K562 (cell line): ENCODE measurements around the gene SRRD. TPM values are rescaled to one million over a fixed set of nuclear protein-coding genes. Genes with fewer than 3 reads are reported as not detected.

Experiments used
- ATAC-seq: fragments of 200-7000 bp; cut with Tn5 transposase; 3 replicates; pipeline ENCODE4 v1.9.1; 2020; ENCODE audit warnings: moderate library complexity
- BruUV-seq: library from RNA; stranded (reverse); fragments of 400-500 nt; replicated peaks from 2 replicates; lab custom pipeline; 2021; lab: Mats Ljungman, UMichigan
- CTCF ChIA-PET: fragments of 300-600 bp; formaldehyde crosslinking; extraction: SDS; loops from one replicate; lab custom pipeline; 2021; ENCODE audit warnings: low intra/inter-chr PET ratio; lab: Yijun Ruan, JAX
- POLR2A ChIA-PET: fragments of 300-600, 350-650 bp; sonication (Branson Sonifier 250); formaldehyde crosslinking; extraction: SDS; loops from one replicate; lab custom pipeline; 2021; ENCODE audit warnings: antibody characterized with exemption, inconsistent platforms; lab: Yijun Ruan, JAX
- DNase-seq, 4 experiments: peaks; one replicate each; pipeline versions ENCODE4 v3.0.0 to v3.0.0-alpha.2; 2011 to 2018; ENCODE audit warnings: low spot score in 3 of 4, mixed read lengths in 3 of 4; ENCODE audit errors: extremely low read depth in 1 of 4
- FAIRE-seq: peaks from 2 replicates; lab custom pipeline; 2011; peaks lifted over from hg19 to GRCh38; lab: Jason Lieb, UNC
- H2AFZ ChIP-seq: 2 replicates; pipeline ENCODE4 v1.6.0; 2011; ENCODE audit warnings: low read depth, low read length, control low read depth, inconsistent platforms
- H3K27ac ChIP-seq: fragments of 200-600 bp; 3 replicates; pipeline ENCODE4 v1.8.0; 2011; ENCODE audit warnings: low read depth, mild to moderate bottlenecking, control low read depth, inconsistent platforms, low read length, moderate library complexity, mixed read lengths; ENCODE audit errors: extremely low read depth
- H3K27me3 ChIP-seq, 2 experiments: fragments of 300-600 bp in 1 of 2; 2 replicates in 1 of 2; 3 replicates in 1 of 2; pipeline versions ENCODE4 v1.6.0 to v1.8.0; 2011; ENCODE audit warnings: inconsistent platforms in 2 of 2, low read length in 2 of 2, mild to moderate bottlenecking in 1 of 2, mixed read lengths in 1 of 2, moderate library complexity in 1 of 2; ENCODE audit not compliant: control insufficient read depth in 2 of 2, insufficient read depth in 2 of 2
- H3K36me3 ChIP-seq: fragments of 300-600 bp; 3 replicates; pipeline ENCODE4 v1.8.0; 2011; ENCODE audit warnings: mild to moderate bottlenecking, low read length, inconsistent platforms; ENCODE audit not compliant: control insufficient read depth, insufficient read depth
- H3K4me1 ChIP-seq, 2 experiments: fragments of 200-600 bp in 1 of 2; replicated peaks in 1 of 2; 2 replicates in 1 of 2; 3 replicates in 1 of 2; pipeline versions ENCODE4 v1.5.1 to v1.8.0; 2011; ENCODE audit warnings: inconsistent platforms in 2 of 2, low read length in 2 of 2, mild to moderate bottlenecking in 1 of 2, mixed read lengths in 1 of 2, moderate library complexity in 1 of 2; ENCODE audit not compliant: control insufficient read depth in 2 of 2, insufficient read depth in 2 of 2
- H3K4me2 ChIP-seq: 2 replicates; pipeline ENCODE4 v1.6.1; 2011; ENCODE audit warnings: low read length, control low read depth, inconsistent platforms, mixed read lengths; ENCODE audit not compliant: insufficient read depth
- H3K4me3 ChIP-seq: fragments of 200-600 bp; sonication (generic), shearing (Covaris generic); 2 replicates; pipeline ENCODE4 v1.5.1; 2016; ENCODE audit warnings: control low read depth, inconsistent platforms
- H3K79me2 ChIP-seq: fragments of 200-600 bp; 3 replicates; pipeline ENCODE4 v1.8.0; 2011; ENCODE audit warnings: low read length, inconsistent platforms; ENCODE audit not compliant: control insufficient read depth, insufficient read depth
- H3K9ac ChIP-seq, 2 experiments: 2 replicates each; pipeline versions ENCODE4 v1.6.0 to v1.6.1; 2011; ENCODE audit warnings: low read depth in 2 of 2, low read length in 2 of 2, control low read depth in 1 of 2, inconsistent platforms in 1 of 2, mild to moderate bottlenecking in 1 of 2, mixed read lengths in 1 of 2; ENCODE audit not compliant: insufficient read depth in 1 of 2
- H3K9me1 ChIP-seq: one replicate; pipeline ENCODE4 v1.6.0; 2011; ENCODE audit warnings: inconsistent platforms, mild to moderate bottlenecking, low read length, moderate library complexity; ENCODE audit not compliant: control insufficient read depth, insufficient read depth
- H3K9me3 ChIP-seq: replicated peaks from 2 replicates; pipeline ENCODE4 v1.5.1; 2011; ENCODE audit warnings: low read depth, low read length, inconsistent platforms; ENCODE audit not compliant: control insufficient read depth, insufficient read depth
- H4K20me1 ChIP-seq: replicated peaks from 2 replicates; pipeline ENCODE4 v1.6.1; 2011; ENCODE audit warnings: low read length, inconsistent platforms, mixed read lengths; ENCODE audit not compliant: control insufficient read depth, insufficient read depth
- ELK3 ChIP-seq: fragments of 450-650 bp; formaldehyde crosslinking; IDR thresholded peaks from 2 replicates; pipeline ENCODE4 v1.4.0; 2020; ENCODE audit warnings: mild to moderate bottlenecking
- EP300 ChIP-seq: IDR thresholded peaks from 2 replicates; pipeline ENCODE4 v1.6.1; 2012; ENCODE audit warnings: low read length, improper control_type of control experiment
- PKNOX1 ChIP-seq: fragments of 450-650 bp; IDR thresholded peaks from 2 replicates; pipeline ENCODE4 v1.6.1; 2016
- SIN3A ChIP-seq, 2 experiments: fragments of 150-350 bp in 1 of 2; IDR thresholded peaks; 2 replicates each; pipeline ENCODE4 v1.6.1; 2011 to 2016; ENCODE audit warnings: borderline replicate concordance in 2 of 2, low read depth in 2 of 2, low read length in 2 of 2, mild to moderate bottlenecking in 2 of 2, moderate library complexity in 2 of 2; ENCODE audit not compliant: control insufficient read depth in 1 of 2
- ZBTB2 ChIP-seq: fragments of 450-650 bp; IDR thresholded peaks from 2 replicates; pipeline ENCODE4 v1.6.1; 2016; ENCODE audit warnings: antibody characterized with exemption
- ZBTB40 ChIP-seq, 2 experiments: fragments of 450-650 bp in 1 of 2; sonication (generic) in 1 of 2; formaldehyde crosslinking in 1 of 2; IDR thresholded peaks; 2 replicates each; pipeline versions ENCODE4 v1.7.1 to v1.9.0; 2016 to 2022; ENCODE audit warnings: inconsistent platforms in 1 of 2, mild to moderate bottlenecking in 1 of 2, missing genetic modification reagents in 1 of 2
- ZNF121 ChIP-seq: sonication (generic); formaldehyde crosslinking; conservative IDR thresholded peaks from 2 replicates; pipeline ENCODE4 v1.8.0; 2022; ENCODE audit warnings: missing genetic modification reagents
- ZNF77 ChIP-seq: fragments of 250-450 bp; sonication (Bioruptor Pico); IDR thresholded peaks from 2 replicates; pipeline ENCODE4 v1.5.0; 2020
- WGBS: fragments of 100-300 bp; shearing (Covaris generic); methylation state at CpG from one replicate; pipeline ENCODE4 v1.1.6; 2016; ENCODE audit warnings: low coverage, mixed read lengths; ENCODE audit not compliant: insufficient coverage; ENCODE audit errors: missing lambda C conversion rate; 5-methylcytosine and 5-hydroxymethylcytosine counted together
- in situ Hi-C: fragments of 300-500 bp; cut with MboI; formaldehyde crosslinking; loops from 4 replicates; pipeline ENCODE4 v1.15.0; 2018; ENCODE audit warnings: inconsistent platforms, mixed read lengths
- intact Hi-C: fragments of 100-400 bp; cut with micrococcal nuclease; formaldehyde crosslinking; loops from 2 replicates; pipeline ENCODE4 v1.14.2; 2022
- polyA plus RNA-seq, 8 experiments: library from polyadenylated mRNA; depleted of rRNA in 4 of 8; stranded (reverse) in 5 of 8; unstranded in 3 of 8; fragments of >200 nt; fragmentation: Nextera tagmentation in 2 of 8; fragmentation: Illumina TruSeq in 1 of 8; extraction: Ambion mirVana in 2 of 8; extraction: Trizol in 1 of 8; gene quantifications; 2 replicates each; pipeline versions ENCODE4 v1.2.1 to v1.2.3, GENCODE V29; 2011 to 2014; ENCODE audit warnings: inconsistent platforms in 1 of 8, missing spikeins in 1 of 8
- total RNA-seq, 7 experiments: library from RNA; depleted of rRNA in 6 of 7; stranded (reverse); fragments of >200 nt in 6 of 7; fragmentation: Illumina TruSeq in 2 of 7; extraction: Trizol in 2 of 7; gene quantifications; 2 replicates each; pipeline versions ENCODE4 v1.2.1 to v1.2.3, GENCODE V29; 2011 to 2021; ENCODE audit warnings: low replicate concordance in 1 of 7

The SRRD gene
- total and polyA plus RNA-seq, 9 of the 15 experiments (the other 6 are each of a cell fraction or from before 2014, with no cell fraction given): 4.9 to 59.4 (median 34.4) TPM

GRCh38 chr22:26457661-26458272 is 25.9 kb upstream of the SRRD start:
- Histone ChIP-seq H3K9me3 (no peaks in the 10 kb centered on the region), H3K4me1 (peaks cover 0 to 3% of the 10 kb centered on the region in 2 experiments; a peak in 2 of 5 replicates), H3K9ac (no peak overlapping the region), H3K27me3 (no peaks in the 10 kb centered on the region), H3K79me2 (peaks cover 11% of the 10 kb centered on the region; the same call in 1 of the 3 replicates), H3K36me3 (peaks cover 69% of the 10 kb centered on the region; the same call in 2 of the 3 replicates), H3K4me3 (no peak overlapping the region), H3K4me2 (no peak overlapping the region), H3K27ac (no peak overlapping the region), H2AFZ (no peak overlapping the region), H4K20me1 (no peaks in the 10 kb centered on the region; the same call in 1 of the 2 replicates), H3K9me1 (no peaks in the 10 kb centered on the region)
- ChIA-PET CTCF (no interaction called here), POLR2A (interaction anchor here (1.1 kb wide), 1 partner anchor 15 kb away, joined by 3 read pairs; no protein-coding TSS in a partner anchor)
- no peak for FAIRE-seq
- DNase-seq: no peak
- 94% methylated on average over 24 of the region's 26 CpGs for WGBS
- intact Hi-C loops: no loop called here
- ATAC-seq: no peak
- no TSS peak for BruUV-seq
- in situ Hi-C loops: no loop called here
- TF ChIP-seq ZNF121 (CRISPR knock-in tag) (no peak), ZBTB2 (no peak), SIN3A (IDR thresholded peaks at IDR 0.05; ENCODE audit: borderline replicate concordance in 2 of 2, control insufficient read depth in 1 of 2, low read depth in 2 of 2, low read length in 2 of 2) (no peak), EP300 (no peak), ZNF77 (no peak), ELK3 (CRISPR knock-in tag) (no peak), ZBTB40 (IDR thresholded peaks at IDR 0.05) (no peak), ZBTB40 (CRISPR knock-in tag; IDR thresholded peaks at IDR 0.05) (no peak), PKNOX1 (no peak)
